Pons (tissue), 1 donor: ENCODE results near the gene YRDC.
"Not testable (repeated sequence)": the region's sequence is repeated elsewhere in the genome, so short reads cannot be mapped to it uniquely, and the experiment has no call there.

ENCODE experiments used
- DNase-seq: peaks from one replicate; pipeline ENCODE4 v3.0.0-alpha.2; 2016; ENCODE audit warnings: low spot score

The YRDC gene

DNA sequence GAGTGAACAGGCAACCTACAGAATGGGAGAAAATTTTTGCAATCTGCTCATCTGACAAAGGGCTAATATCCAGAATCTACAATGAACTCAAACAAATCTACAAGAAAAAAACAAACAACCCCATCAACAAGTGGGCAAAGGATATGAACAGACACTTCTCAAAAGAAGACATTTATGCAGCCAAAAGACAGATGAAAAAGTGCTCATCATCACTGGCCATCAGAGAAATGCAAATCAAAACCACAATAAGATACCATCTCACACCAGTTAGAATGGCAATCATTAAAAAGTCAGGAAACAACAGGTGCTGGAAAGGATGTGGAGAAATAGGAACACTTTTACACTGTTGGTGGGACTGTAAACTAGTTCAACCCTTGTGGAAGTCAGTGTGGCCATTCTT lies 36.6 kb downstream of the YRDC start:
- DNase-seq, result not testable (repeated sequence)

DNA sequence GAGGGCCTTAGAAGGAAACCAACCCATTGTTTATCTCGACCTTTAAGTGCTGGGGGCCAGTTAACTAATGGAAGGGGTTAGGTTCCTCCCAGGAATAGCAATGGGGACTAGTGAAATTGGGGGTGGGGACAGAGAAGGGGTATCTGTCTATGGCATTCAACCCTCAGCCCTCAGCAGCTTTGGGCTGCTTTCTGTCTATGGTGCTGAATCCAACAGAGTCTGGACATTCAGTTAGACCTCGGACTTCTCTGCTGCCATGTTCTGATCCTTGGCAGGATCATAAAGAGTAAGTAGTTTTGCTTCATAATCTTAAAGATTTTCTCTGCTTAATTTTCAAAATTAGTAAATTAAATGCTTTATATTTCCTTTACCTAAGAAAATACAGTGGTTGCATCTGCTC lies 40.5 kb downstream of the YRDC start:
- DNase-seq, result no peak

DNA sequence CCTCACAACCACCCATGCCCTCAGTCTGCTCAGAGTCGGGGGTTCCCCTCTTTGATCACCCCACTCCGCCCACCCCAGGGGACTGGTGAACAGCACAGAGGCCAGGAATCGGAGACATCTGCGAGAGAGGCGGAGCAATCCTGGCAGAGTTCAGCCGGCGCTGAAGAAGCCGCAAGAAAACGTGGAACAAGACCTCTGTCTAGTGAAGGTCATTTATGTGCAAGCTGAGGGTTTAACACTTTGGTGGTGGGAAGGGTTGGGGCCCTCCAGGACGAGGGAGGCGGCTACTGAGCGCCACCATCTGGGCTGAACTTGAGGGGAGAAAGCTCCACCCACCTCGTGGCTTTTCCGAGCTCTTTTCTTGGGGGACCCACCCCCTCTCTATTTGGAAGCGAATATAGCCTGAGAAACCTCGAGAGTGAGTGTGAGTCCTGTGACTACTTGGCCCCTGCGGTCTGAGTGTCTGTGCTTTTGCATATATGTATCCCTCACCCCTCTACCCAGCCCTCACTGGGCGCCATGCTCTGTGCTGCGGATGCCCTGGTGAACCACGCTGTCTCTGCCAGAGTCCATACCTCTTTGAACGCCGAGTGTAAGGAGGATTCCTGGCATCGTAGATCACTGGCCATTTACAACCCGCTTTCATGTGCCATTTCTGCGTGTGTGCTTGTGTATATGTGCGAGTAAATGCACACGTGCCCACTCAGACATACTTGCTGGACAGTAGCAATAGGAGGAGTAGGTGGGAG lies 41.9 kb downstream of the YRDC start:
- DNase-seq, result no peak

DNA sequence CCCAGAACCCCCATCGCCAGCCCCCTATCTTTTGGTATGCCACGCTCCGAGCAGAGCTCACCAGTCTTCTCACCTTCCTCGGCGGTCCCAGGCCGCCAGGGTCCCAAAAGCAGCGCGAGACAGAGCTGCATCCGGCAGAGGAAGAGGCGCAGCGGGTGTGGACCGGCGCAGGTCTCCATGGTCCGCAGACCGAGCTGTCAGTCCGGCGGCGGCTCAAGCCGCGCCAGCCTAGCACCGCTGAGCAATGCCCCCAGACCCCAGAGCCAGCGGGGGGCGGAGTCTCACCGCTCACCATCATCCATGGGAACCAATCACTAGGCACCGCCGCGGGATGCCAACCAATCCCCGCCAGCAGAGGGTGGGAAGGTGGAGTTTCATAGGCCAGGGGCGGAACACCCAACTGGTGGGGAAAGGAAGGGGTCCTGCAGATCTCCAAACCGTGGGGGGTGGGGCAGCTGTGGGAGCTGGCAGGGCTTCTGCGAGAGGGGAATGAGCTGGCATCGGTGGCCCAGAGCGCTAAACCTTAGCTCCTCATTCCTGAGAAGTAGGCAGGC lies 43.0 kb downstream of the YRDC start, which contains the start of gene EPHA10:
Gene EPHA10, minus strand, starts transcription at position 233 of the 554 bp plus-strand sequence. Its CDS starts 54 bp downstream, at position 179.
- DNase-seq, result no peak

DNA sequence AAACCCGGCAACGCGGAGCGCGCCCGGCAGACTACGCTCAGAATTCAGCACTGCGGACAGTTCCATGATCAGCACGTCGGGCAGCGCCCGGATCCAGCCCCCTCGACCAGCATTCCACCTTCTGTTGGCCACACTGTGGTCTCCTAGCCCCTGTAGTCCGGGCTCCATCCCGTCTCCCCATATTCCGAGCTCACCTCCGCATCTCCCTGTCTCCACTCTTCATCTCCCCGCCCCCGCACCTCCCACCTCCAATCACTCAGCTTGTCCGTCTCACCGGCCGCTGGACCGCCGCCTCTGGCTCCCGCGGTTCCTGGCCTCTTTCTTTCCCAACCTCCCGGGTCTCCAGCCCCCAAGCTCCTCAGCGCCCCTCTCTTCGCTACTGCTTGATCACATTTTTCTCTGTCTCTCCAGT lies 43.6 kb downstream of the YRDC start:
- DNase-seq, result no peak

DNA sequence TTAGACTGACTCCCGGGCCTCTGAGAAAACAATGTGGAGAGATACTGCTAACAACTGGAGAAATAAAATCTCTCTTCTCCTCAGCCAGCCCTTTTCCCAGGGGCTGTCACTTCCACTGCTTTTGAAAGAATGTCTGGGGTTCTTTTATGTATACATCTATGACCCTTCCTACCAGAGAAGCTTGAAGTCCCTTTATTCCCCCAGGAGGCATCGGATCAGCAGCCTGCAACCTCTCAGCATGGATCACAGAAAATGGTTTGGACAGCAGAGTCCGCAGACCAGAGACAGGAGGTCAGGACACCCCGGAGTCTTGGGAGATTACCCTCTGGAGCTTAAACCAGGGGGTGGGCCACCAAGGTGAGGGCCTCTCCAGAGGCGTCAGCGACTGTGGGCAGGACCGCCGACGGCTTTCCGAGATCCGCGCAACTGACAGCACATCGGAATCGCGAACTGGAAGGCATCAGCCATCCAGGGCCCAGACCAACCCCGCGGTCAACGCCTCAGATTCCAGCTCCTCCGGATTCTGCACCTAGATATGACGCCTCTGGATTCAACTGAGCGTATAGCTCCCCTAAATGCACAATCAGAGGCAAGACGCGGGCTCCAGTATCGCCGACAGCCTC lies 44.1 kb downstream of the YRDC start:
- no peak for DNase-seq

DNA sequence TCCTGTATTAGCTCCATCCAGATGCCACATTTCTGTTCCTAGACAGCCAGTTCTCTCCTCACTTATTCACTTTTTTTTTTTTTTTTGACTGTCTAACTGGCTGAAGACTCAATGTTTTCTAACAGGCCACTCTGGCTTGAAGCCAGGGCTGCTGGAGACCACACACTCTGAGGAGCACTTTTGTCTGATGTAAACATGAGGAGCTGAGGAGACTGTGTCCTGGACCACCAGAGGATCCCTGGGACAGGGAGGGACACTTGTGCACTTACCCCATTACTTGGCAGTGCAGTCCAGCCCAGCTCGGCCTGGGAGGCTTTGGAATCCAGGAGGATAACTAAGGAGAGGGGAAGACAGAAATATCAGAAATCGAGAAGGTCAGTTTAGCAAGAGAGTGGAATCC lies 45.5 kb downstream of the YRDC start:
- DNase-seq, result no peak

DNA sequence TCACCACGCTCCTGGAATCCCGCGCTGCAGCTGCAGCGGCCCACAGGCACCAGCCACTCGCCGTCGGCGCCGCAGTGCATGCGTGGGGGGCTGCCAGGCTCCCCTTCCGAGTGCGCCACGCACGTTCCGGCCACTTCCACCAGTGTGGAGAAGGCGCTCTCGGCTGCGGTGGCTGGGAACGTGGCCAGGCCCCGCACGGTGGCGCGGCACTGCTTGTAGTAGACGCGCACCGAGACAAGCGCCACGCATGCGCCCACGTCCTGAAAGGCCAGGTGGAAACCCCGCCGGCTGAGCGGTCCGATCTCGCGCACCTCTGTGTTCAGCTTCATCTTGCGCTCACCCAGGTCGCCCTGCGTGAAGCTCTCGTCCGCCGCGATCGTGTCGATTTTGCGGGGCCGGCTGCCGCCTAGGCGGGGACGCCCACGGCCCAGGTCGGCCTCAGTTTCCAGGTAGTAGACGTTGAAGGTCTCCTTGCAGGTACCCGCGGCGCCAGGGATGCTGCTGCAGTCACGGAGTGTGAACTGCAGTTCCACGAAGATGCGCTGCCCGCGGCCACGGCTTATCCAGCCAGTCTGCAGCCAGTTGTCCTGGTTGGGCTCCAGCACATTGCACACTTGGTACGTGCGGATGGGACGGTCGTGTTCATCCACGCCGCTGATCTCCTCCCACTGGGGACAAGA lies 46.5 kb downstream of the YRDC start:
- DNase-seq, result no peak

DNA sequence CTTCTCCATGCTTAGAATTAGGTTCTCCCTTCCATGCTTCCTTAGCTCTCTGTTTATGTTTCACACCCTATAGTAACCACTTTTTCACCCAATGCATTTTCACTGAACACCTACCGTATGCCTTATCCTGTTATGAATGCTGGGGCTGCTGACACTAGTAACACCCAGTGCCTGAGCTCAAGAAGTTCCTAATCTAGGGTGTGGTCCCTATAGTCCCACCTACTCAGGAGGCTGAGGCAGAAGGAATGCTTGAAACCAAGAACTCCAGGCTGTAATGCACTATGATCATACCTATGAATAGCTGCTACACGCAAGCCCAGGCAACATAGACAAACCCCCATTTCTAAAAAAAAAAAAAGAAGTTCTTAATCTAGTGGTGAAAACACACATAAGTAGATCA lies 48.6 kb downstream of the YRDC start:
- no peak for DNase-seq

DNA sequence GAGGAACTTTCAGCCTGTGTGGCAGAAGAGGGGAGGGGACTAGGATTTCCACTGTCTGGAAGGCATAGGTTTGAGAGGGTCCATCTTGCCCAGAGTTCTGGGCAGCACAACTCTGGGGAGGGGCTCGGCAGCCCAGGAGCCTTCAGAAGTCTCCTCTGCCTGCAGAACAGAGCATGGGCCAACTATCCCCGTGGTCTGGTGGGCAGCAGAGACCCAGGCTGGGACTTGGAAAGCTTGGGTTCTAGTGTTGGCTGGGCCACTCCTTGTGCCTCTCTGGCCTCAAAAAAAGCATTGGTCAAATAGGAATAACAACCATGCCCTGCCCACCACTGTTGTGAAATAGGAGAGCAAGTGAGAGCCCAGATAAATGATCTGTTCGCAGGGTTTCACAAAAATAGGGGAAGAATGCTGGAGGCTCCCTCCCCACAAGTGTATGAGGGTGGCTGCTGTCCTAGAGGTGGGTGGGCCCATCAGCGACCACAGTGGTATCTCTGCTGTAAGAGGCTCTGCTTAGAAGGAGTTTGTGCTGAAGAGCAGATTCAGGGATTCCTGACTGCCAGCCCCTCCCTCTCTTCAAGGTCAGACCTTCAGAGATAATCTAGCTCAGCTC lies 52.0 kb downstream of the YRDC start:
- no peak for DNase-seq

DNA sequence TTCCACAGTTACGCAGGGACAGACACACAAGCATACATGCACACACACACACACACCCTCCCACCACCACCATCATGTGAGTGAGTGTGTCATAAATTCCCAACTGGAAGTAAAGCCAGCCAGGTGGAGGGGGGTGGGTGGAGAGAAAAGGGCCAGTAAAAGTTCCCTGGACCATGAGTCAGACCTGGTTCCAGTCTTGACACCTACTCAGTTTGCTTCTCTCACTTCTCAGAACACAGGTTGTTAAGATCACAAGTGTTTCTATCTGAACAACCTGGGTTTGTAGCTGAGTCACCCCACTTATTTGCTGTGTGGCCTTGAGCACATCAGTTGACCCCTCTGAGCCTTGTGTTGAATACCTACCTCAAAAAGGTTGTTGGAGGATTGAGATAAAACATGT lies 52.7 kb downstream of the YRDC start:
- DNase-seq, result no peak

DNA sequence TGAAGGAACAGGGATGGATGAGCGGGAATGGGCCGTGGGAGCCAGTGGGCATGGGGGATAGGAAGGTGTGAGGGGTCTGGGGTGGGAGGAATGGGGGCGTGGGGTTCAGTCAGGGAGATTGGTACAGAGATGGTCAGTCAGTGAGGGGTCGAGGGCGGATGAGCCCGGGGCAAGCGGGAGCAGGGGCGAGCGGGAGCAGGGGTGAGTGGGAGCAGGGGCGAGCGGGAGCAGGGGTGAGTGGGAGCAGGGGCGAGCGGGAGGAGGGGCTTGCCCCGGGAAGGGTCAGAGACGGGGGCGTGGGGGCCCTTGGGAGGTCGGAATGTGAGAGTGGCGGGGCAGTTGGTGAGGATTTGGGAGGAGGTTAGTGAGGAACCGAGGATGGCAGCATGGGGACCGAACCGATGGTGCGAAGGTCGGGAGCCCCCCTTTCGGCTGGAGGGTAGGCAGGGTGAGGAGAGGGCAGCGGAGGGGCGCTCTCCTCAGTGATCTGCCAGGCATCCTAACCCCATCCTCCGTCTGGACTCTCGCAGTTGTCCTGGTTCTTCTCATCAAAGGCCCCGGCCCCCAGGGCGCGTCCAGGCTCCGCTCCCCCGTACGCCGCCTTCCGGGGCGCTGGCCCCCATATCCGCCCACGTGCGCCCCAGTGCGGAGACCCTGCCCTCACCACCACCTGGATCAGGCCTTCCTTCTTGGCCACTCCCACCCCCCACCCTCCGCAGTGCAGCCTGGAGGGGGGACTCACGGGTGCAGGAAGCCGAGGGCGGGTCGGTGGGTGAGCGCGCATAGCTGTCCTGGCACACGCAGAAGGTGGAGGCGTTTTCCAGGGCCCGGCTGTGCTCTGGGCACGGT lies 54.3 kb downstream of the YRDC start:
- no peak for DNase-seq
